ENCODE results near the gene BBS9. TPM values are rescaled to one million over a fixed set of nuclear protein-coding genes. Genes with fewer than 3 reads are reported as not detected.

Gene BBS9
- total and polyA plus RNA-seq, 2 donors (not counting 3 experiments of a cell fraction or from before 2014, with no cell fraction given), result 5.7 to 17.4 TPM

DNA sequence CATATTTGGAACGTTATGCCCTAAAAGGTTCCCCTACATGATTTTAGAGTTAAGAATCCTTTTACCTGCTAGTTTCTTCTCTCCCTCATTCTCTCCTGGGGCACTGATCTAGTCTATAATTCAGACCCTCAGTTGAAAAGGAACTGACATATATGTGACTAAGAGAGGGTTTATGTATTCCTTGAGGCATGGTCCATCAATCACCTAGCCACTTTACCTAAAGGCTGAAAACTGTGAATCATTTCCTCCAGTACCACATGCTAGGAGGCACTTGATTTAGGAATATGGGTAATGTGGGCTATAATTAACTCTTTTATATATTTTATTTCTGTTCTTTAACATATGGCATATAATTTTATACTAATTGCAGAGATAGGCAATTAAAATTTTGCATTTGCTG is 303.5 kb downstream of the BBS9 start:
- intact Hi-C loops (cut with micrococcal nuclease) (no loop called here), dilution Hi-C loops (cut with MboI; ENCODE audit: extremely low pct_ligation_motif_present, low sequenced_read_pairs) (no loop called here)
- H3K27ac ChIP-seq (ENCODE audit: insufficient read depth, low read depth, low read length), result no peak overlapping the region
- H3K27me3 ChIP-seq (ENCODE audit: control insufficient read depth in 2 of 2, insufficient read depth in 2 of 2, low read length in 2 of 2), result no peaks in the 10 kb centered on the region
- H2AFZ ChIP-seq (ENCODE audit: low read depth, low read length), result no peak overlapping the region
- no peaks in the 10 kb centered on the region for H3K79me2 ChIP-seq (ENCODE audit: control insufficient read depth, insufficient read depth, low read length)
- H3K36me3 ChIP-seq (ENCODE audit: control insufficient read depth in 2 of 2, extremely low read depth in 1 of 2, insufficient read depth in 2 of 2, low read length in 2 of 2), result no peaks in the 10 kb centered on the region
- H3K4me1 ChIP-seq (ENCODE audit: control insufficient read depth, extremely low read depth, insufficient read depth, low read length), result no peaks in the 10 kb centered on the region
- H3K9me1 ChIP-seq (replicated peaks; ENCODE audit: control insufficient read depth, extremely low read depth, insufficient read depth, low read length), result no peaks in the 10 kb centered on the region
- CTCF ChIA-PET, result no interaction called here
- H3K4me2 ChIP-seq (ENCODE audit: insufficient read depth, low read length), result no peak overlapping the region
- no peaks in the 10 kb centered on the region for H3K9me3 ChIP-seq (replicated peaks; ENCODE audit: control insufficient read depth, insufficient read depth, low read length)
- POLR2A ChIA-PET, result no interaction called here
- no peak for FAIRE-seq
- H4K20me1 ChIP-seq (replicated peaks; ENCODE audit: control insufficient read depth, extremely low read depth, insufficient read depth, low read length), result no peaks in the 10 kb centered on the region
- no TSS peak for BruUV-seq (replicated peaks)
- DNase-seq (ENCODE audit: low read depth, low spot score), result no peak
- no peak overlapping the region for H3K4me3 ChIP-seq (replicated peaks in 1 of 3; ENCODE audit: insufficient read depth in 1 of 3, low read depth in 1 of 3, low read length in 3 of 3)
- no peak for TF ChIP-seq POLR2AphosphoS5 (IDR thresholded peaks at IDR 0.05; ENCODE audit: insufficient read depth, low read depth, low read length)
- TF ChIP-seq, protein P1, sequence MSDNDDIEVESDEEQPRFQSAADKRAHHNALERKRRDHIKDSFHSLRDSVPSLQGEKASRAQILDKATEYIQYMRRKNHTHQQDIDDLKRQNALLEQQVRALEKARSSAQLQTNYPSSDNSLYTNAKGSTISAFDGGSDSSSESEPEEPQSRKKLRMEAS (IDR thresholded peaks at IDR 0.05; ENCODE audit: insufficient read depth, insufficient read length), result no peak
- TF ChIP-seq EZH2 (IDR thresholded peaks at IDR 0.05; ENCODE audit: borderline replicate concordance, low read depth, low read length, severe bottlenecking), result no peak
- no peak for TF ChIP-seq JUN (IDR thresholded peaks at IDR 0.05; ENCODE audit: borderline replicate concordance, insufficient read depth, insufficient read length, low read depth)
- TF ChIP-seq MYC (IDR thresholded peaks at IDR 0.05; ENCODE audit: low read depth, low read length), result no peak
- no peak for TF ChIP-seq FOS (IDR thresholded peaks at IDR 0.05; ENCODE audit: borderline replicate concordance, insufficient read depth, low read length)
- TF ChIP-seq, protein P2, sequence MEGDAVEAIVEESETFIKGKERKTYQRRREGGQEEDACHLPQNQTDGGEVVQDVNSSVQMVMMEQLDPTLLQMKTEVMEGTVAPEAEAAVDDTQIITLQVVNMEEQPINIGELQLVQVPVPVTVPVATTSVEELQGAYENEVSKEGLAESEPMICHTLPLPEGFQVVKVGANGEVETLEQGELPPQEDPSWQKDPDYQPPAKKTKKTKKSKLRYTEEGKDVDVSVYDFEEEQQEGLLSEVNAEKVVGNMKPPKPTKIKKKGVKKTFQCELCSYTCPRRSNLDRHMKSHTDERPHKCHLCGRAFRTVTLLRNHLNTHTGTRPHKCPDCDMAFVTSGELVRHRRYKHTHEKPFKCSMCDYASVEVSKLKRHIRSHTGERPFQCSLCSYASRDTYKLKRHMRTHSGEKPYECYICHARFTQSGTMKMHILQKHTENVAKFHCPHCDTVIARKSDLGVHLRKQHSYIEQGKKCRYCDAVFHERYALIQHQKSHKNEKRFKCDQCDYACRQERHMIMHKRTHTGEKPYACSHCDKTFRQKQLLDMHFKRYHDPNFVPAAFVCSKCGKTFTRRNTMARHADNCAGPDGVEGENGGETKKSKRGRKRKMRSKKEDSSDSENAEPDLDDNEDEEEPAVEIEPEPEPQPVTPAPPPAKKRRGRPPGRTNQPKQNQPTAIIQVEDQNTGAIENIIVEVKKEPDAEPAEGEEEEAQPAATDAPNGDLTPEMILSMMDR (IDR thresholded peaks at IDR 0.05; ENCODE audit: extremely low read depth in 1 of 2, insufficient read depth in 1 of 2, low read depth in 1 of 2, low read length in 2 of 2), result no peak
- TF ChIP-seq GATA2 (IDR thresholded peaks at IDR 0.05; ENCODE audit: insufficient read depth, insufficient read length, low read depth, low read length), result no peak
- TF ChIP-seq POLR2A (IDR thresholded peaks at IDR 0.05; ENCODE audit: low read depth, low read length), result no peak
- no peak overlapping the region for H3K9ac ChIP-seq (replicated peaks; ENCODE audit: extremely low read depth, insufficient read depth, low read length)

Measured in endothelial cell of umbilical vein (primary cell).